ENCODE measurements around the gene CDK17.

DNA sequence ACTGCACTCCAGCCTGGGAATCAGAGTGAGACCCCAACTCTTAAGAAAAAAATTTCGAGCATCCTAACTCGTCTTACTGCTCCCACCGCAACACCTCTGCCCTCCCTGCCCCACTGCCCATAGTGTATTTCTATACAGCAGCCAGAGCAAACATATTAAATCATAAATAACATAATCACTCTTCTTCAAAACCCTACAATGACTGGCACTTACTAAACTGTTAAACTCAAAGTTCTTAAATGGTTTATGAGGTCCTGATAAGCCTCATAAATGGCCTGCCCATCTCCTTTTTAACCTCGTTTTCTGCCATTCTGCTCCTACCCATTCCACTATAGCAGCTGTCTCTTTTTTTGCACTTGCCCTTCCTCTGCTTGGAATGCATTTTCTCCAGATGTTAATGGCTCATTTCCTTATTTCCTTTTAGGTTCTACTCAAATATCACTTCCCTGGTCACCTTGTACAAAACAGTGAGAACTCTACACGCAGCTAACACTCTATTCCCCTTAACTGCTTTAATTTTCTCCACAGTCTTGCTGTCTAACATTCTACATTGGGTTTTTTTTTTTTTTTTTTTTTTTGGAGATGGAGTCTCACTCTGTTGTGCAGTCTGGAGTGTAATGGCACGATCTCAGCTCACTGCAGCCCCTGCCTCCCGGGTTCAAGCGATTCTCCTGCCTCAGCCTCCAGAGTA is 45.2 kb downstream of the CDK17 start:
- TF ChIP-seq POLR2AphosphoS5 (IDR thresholded peaks at IDR 0.05; ENCODE audit: low read depth, low read length) (no peak), TAF1 (IDR thresholded peaks at IDR 0.05; ENCODE audit: borderline replicate concordance, low read depth, low read length) (no peak), POLR2A (IDR thresholded peaks at IDR 0.05; ENCODE audit: low read depth, low read length) (no peak)

Measured in GM12892 (cell line).